Measurements from ENCODE around the gene CES3. TPM values are rescaled to one million over a fixed set of nuclear protein-coding genes. Genes with fewer than 3 reads are reported as not detected.

CES3 gene
- total and polyA plus RNA-seq, 9 of the 15 experiments (the other 6 are each of a cell fraction or from before 2014, with no cell fraction given), result 0.06 to 2.2 (median 0.68) TPM

DNA sequence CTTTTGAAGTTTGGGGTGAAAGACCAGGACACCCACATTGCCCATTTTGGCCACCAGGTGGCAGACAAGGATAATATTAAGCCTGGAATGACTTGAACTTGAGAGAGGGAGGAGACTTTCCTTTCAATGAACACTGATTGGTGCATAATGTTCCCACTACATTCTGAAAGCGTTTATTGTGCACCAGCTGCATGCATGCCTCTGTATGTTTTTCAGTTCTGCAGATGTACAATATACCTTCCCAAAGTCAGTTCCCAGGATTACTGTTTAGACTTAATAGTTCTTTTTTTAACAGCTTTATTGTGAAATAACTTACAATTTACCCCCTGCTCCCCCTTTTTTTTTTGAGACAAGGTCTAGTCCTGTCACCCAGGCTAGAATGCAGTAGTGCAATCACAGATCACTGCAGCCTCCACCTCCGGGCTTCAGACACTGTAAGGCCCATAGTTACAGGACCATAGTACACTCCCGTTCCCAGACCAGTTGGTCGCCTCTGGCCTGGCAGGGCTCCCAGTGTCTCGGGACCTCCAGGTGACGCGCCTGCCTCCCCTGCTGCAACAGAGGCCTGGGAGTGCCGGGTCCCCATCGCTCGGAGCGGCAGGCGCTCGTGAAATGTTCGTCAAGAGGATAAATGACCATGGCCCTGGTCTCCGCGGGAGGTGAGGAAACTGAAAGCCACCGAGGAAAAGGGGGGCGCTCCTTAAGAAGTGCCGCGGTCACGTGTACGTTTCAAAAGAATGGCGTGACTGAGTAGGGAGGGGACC is 13.6 kb upstream of the CES3 start (continued):
- TF ChIP-seq, protein P1, sequence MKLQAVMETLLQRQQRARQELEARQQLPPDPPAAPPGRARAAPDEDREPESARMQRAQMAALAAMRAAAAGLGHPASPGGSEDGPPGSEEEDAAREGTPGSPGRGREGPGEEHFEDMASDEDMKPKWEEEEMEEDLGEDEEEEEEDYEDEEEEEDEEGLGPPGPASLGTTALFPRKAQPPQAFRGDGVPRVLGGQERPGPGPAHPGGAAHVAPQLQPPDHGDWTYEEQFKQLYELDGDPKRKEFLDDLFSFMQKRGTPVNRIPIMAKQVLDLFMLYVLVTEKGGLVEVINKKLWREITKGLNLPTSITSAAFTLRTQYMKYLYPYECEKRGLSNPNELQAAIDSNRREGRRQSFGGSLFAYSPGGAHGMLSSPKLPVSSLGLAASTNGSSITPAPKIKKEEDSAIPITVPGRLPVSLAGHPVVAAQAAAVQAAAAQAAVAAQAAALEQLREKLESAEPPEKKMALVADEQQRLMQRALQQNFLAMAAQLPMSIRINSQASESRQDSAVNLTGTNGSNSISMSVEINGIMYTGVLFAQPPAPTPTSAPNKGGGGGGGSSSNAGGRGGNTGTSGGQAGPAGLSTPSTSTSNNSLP (IDR thresholded peaks at IDR 0.05; ENCODE audit: borderline replicate concordance, low read depth, low read length), result peak; percentile 73; the same call in 1 of the 2 replicates
- TF ChIP-seq CC2D1A (IDR thresholded peaks at IDR 0.05) (no peak), MBD1 (CRISPR knock-in tag; IDR thresholded peaks at IDR 0.05) (no peak), ZNF644 (tag; IDR thresholded peaks at IDR 0.05; ENCODE audit: low read depth) (no peak)

All from K562 (cell line).